Measurements from ENCODE around the gene STRBP. TPM values are rescaled to one million over a fixed set of nuclear protein-coding genes. Genes with fewer than 3 reads are reported as not detected.

Gene STRBP
- total and polyA plus RNA-seq, 8 donors = 16.5 to 40.4 (median 36.8) TPM

GRCh38 chr9:123102375-123103113 is 165.8 kb downstream of the STRBP start:
- peak; percentile 58 for ATAC-seq
- Histone ChIP-seq H3K9me3 (no peaks in the 10 kb centered on the region), H3K4me3 (no peak overlapping the region), H3K27me3 (no peaks in the 10 kb centered on the region), H3K4me1 (no peaks in the 10 kb centered on the region), H3K27ac (no peak overlapping the region), H3K36me3 (peaks cover 0 to 95% of the 10 kb centered on the region in 2 donors)
- DNase-seq = no peak
- no peak for TF ChIP-seq CTCF (IDR thresholded peaks at IDR 0.05)
- intact Hi-C loops (cut with DNase I) = no loop called here

- intact Hi-C loops (cut with DNase I) = no loop called here
- Histone ChIP-seq H3K4me1 (no peaks in the 10 kb centered on the region), H3K27ac (no peak overlapping the region), H3K27me3 (no peaks in the 10 kb centered on the region), H3K4me3 (no peak overlapping the region), H3K36me3 (peaks cover 0 to 90% of the 10 kb centered on the region in 2 donors), H3K9me3 (no peaks in the 10 kb centered on the region)
- no peak for TF ChIP-seq CTCF (IDR thresholded peaks at IDR 0.05)
- ATAC-seq (no peak), DNase-seq (no peak)
Measured at GRCh38 chr9:123099548-123099947, 168.8 kb downstream of the STRBP start.

- peaks cover 0 to 90% of the 10 kb centered on the region in 2 donors for H3K36me3 ChIP-seq
- no peaks in the 10 kb centered on the region for H3K27me3 ChIP-seq
- H3K27ac ChIP-seq = no peak overlapping the region
- no peak for TF ChIP-seq CTCF (IDR thresholded peaks at IDR 0.05)
- H3K4me3 ChIP-seq = no peak overlapping the region
- no peaks in the 10 kb centered on the region for H3K4me1 ChIP-seq
- ATAC-seq (no peak), DNase-seq (no peak)
- H3K9me3 ChIP-seq = no peaks in the 10 kb centered on the region
- intact Hi-C loops (cut with DNase I) = no loop called here
Measured at GRCh38 chr9:123099042-123099441, 169.3 kb downstream of the STRBP start.

GRCh38 chr9:123098096-123098459 is 170.3 kb downstream of the STRBP start:
- intact Hi-C loops (cut with DNase I) = no loop called here
- Histone ChIP-seq H3K4me1 (no peaks in the 10 kb centered on the region), H3K27ac (no peak overlapping the region), H3K4me3 (no peak overlapping the region), H3K9me3 (no peaks in the 10 kb centered on the region), H3K27me3 (no peaks in the 10 kb centered on the region), H3K36me3 (peaks cover 0 to 91% of the 10 kb centered on the region in 2 donors)
- DNase-seq = no peak
- TF ChIP-seq CTCF (IDR thresholded peaks at IDR 0.05) = no peak
- no peak for ATAC-seq

- Histone ChIP-seq H3K9me3 (no peaks in the 10 kb centered on the region), H3K27me3 (no peaks in the 10 kb centered on the region), H3K27ac (no peak overlapping the region), H3K4me1 (no peaks in the 10 kb centered on the region), H3K36me3 (peaks cover 0 to 91% of the 10 kb centered on the region in 2 donors), H3K4me3 (no peak overlapping the region)
- intact Hi-C loops (cut with DNase I) = no loop called here
- no peak for TF ChIP-seq CTCF (IDR thresholded peaks at IDR 0.05)
- DNase-seq = no peak
- ATAC-seq = no peak
Measured at GRCh38 chr9:123097430-123098095, 170.8 kb downstream of the STRBP start.
